ENCODE measurements around the gene PPP1R18.
"Not testable (repeated sequence)": the region's sequence is repeated elsewhere in the genome, so short reads cannot be mapped to it uniquely, and the experiment has no call there.

PPP1R18 gene

DNA sequence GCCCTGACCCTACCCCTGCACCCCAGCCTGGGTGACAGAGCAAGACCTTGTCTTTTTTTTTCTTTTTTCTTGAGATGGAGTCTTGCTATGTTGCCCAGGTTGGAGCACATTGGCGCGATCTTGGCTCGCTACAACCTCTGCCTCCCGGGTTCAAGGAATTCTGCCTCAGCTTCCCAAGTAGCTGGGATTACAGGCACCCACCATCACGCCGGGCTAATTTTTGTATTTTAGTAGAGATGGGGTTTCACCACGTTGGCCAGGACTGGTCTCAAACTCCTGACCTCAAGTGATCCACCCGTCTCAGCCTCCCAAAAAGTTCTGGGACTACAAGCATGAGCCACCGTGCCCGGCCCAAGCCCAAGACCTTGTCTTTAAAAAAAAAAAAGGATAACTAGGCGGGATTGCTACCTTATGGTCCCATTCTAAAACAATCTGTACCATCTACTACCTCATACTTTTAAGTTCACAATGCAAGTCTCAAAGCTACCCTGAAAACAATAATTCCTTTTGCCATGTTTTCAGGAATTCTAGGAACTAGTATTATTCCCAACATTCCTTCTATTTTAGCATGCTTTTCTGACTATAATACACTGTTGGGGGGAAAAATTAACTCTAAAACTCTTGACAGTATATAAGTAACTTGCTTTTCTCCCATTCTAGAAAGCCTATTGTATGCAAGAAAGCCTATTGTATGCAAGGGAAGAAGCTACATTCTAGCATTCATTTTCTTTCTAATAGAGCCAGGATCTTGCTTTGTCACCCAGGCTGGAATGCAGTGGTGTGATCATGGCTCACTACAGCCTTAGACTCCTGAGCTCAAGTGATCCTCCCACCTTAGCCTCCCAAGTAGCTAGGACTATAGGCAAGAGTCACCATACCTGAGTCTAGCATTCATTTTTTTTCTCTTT, 40.3 kb upstream of the PPP1R18 start:
- H3K4me1 ChIP-seq (ENCODE audit: control extremely low read depth in 1 of 4, control insufficient read depth in 4 of 4, insufficient read depth in 4 of 4, low read length in 3 of 4): peaks cover 6 to 45% (median 35%) of the 10 kb centered on the region in 4 experiments
- H3K27ac ChIP-seq (ENCODE audit: insufficient read depth in 1 of 2, low read depth in 1 of 2, low read length in 2 of 2, poor library complexity in 1 of 2, severe bottlenecking in 2 of 2): peak overlapping the region in 1 of 2 experiments; percentile 38
- no peaks in the 10 kb centered on the region for H3K9me3 ChIP-seq (ENCODE audit: control extremely low read depth in 1 of 5, control insufficient read depth in 4 of 5, insufficient read depth in 2 of 5, low read depth in 1 of 5, low read length in 4 of 5)
- CTCF ChIA-PET: interaction anchor here (0.6 to 30.1 kb wide), 7 partner anchors 9 to 66 kb away, joined by 3 to 622 read pairs (median 4); partner anchors contain the start of genes DHX16 and MDC1
- 95% methylated on average over 11 of the region's 11 CpGs for WGBS (ENCODE audit: insufficient coverage)
- H3K27me3 ChIP-seq (replicated peaks in 2 of 5; ENCODE audit: control insufficient read depth in 4 of 5, insufficient read depth in 5 of 5, low read length in 4 of 5): no peaks in the 10 kb centered on the region
- H3K36me3 ChIP-seq (ENCODE audit: control insufficient read depth in 4 of 4, insufficient read depth in 4 of 4, low read length in 3 of 4): peaks cover 15 to 74% (median 49%) of the 10 kb centered on the region in 4 experiments
- no peak overlapping the region for H3K4me3 ChIP-seq (ENCODE audit: control insufficient read depth in 1 of 7, extremely low read depth in 1 of 7, insufficient read depth in 4 of 7, low read depth in 2 of 7, low read length in 6 of 7)
- DNase-seq: no peak
- POLR2A ChIA-PET: interaction anchor here (0.6 kb wide), 1 partner anchor 168 kb away, joined by 3 read pairs; no protein-coding TSS in a partner anchor

DNA sequence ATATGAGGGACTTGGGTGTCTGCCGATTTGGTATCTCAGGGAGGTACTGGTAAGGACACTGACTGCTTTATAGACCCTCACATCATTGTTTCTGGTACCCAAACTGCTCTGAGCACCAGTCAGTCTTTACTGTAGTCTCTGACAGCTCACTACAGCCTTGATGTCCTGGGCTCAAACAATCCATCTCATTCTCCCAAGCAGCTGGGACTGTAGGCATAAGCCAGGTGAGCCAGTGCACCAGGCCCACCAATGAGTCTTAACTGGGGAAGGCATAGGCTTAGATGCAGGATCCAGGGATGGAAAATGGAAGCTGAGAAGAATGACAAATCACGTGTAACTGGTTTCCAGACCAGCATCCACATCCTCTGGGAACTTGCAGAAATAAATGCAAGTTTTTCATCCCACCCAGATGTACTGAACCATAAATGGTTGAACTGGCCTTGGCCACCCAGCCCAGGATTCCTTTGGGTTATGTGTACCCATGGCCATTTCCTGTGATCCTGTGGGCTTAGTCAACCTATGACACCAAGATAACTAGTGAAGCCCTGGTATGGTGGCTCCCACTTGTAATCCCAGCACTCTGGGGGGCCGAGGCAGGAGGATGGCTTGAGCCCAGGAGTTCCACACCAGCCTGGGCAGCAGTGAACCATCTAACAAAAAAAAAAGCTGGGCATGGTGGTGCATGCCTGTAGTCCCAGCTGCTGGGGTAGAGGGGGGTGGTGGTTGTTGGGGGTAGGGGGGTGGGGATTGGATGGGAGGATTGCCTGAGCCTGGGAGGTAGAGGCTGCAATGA, 39.5 kb upstream of the PPP1R18 start:
- Histone ChIP-seq H3K4me1 (ENCODE audit: control extremely low read depth in 1 of 4, control insufficient read depth in 4 of 4, insufficient read depth in 4 of 4, low read length in 3 of 4) (peaks cover 7 to 39% (median 36%) of the 10 kb centered on the region in 4 experiments), H3K27ac (ENCODE audit: insufficient read depth in 1 of 2, low read depth in 1 of 2, low read length in 2 of 2, poor library complexity in 1 of 2, severe bottlenecking in 2 of 2) (peak overlapping the region in 1 of 2 experiments; percentile 64), H3K4me3 (ENCODE audit: control insufficient read depth in 1 of 7, extremely low read depth in 1 of 7, insufficient read depth in 4 of 7, low read depth in 2 of 7, low read length in 6 of 7) (no peak overlapping the region), H3K27me3 (replicated peaks in 2 of 5; ENCODE audit: control insufficient read depth in 4 of 5, insufficient read depth in 5 of 5, low read length in 4 of 5) (no peaks in the 10 kb centered on the region), H3K36me3 (ENCODE audit: control insufficient read depth in 4 of 4, insufficient read depth in 4 of 4, low read length in 3 of 4) (peaks cover 15 to 73% (median 51%) of the 10 kb centered on the region in 4 experiments), H3K9me3 (ENCODE audit: control extremely low read depth in 1 of 5, control insufficient read depth in 4 of 5, insufficient read depth in 2 of 5, low read depth in 1 of 5, low read length in 4 of 5) (no peaks in the 10 kb centered on the region)
- ChIA-PET CTCF (interaction anchor here (0.6 to 30.1 kb wide), 3 partner anchors 8 to 65 kb away, joined by 3 to 622 read pairs (median 3); partner anchors contain the start of genes DHX16 and MDC1), POLR2A (interaction anchor here (0.6 kb wide), 1 partner anchor 167 kb away, joined by 3 read pairs; no protein-coding TSS in a partner anchor)
- DNase-seq: no peak
- WGBS (ENCODE audit: insufficient coverage): 89% methylated on average over 3 of the region's 3 CpGs

DNA sequence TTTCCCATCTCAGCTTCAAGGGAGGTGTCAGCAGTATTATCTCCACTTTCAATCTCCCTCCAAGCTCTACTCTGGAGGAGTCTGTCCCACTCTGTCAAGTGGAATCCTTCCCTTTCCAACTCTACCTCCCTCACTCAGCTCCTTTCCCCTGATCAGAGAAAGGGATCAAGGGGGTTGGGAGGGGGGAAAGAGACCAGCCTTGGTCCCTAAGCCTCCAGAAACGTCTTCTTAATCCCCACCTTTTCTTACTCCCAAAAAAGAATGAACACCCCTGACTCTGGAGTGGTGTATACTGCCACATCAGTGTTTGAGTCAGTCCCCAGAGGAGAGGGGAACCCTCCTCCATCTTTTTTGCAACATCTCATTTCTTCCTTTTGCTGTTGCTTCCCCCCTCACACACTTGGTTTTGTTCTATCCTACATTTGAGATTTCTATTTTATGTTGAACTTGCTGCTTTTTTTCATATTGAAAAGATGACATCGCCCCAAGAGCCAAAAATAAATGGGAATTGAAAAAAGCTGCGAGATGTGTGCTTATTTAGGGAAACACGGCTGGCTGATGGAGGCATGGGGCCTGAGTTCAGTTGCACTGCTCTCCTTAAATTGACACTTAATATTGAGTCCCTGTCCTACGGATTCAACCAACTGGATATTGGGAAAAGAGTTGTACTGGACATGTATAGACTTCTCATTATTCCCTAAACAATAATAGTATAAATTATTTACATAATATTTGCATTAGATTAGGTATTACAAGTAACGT, 38.6 kb upstream of the PPP1R18 start:
- no peak for DNase-seq
- peaks cover 15 to 65% (median 48%) of the 10 kb centered on the region in 4 experiments for H3K36me3 ChIP-seq (ENCODE audit: control insufficient read depth in 4 of 4, insufficient read depth in 4 of 4, low read length in 3 of 4)
- ChIA-PET CTCF (interaction anchor here (0.7 to 30.1 kb wide), 4 partner anchors 10 to 48 kb away, joined by 3 to 622 read pairs (median 10); partner anchors contain the start of gene DHX16), POLR2A (no interaction called here)
- WGBS (ENCODE audit: insufficient coverage): 88% methylated on average over 3 of the region's 6 CpGs
- H3K27ac ChIP-seq (ENCODE audit: insufficient read depth in 1 of 2, low read depth in 1 of 2, low read length in 2 of 2, poor library complexity in 1 of 2, severe bottlenecking in 2 of 2): no peak overlapping the region
- no peak overlapping the region for H3K4me3 ChIP-seq (ENCODE audit: control insufficient read depth in 1 of 7, extremely low read depth in 1 of 7, insufficient read depth in 4 of 7, low read depth in 2 of 7, low read length in 6 of 7)
- H3K27me3 ChIP-seq (replicated peaks in 2 of 5; ENCODE audit: control insufficient read depth in 4 of 5, insufficient read depth in 5 of 5, low read length in 4 of 5): no peaks in the 10 kb centered on the region
- H3K9me3 ChIP-seq (ENCODE audit: control extremely low read depth in 1 of 5, control insufficient read depth in 4 of 5, insufficient read depth in 2 of 5, low read depth in 1 of 5, low read length in 4 of 5): no peaks in the 10 kb centered on the region
- peaks cover 7 to 32% (median 29%) of the 10 kb centered on the region in 4 experiments for H3K4me1 ChIP-seq (ENCODE audit: control extremely low read depth in 1 of 4, control insufficient read depth in 4 of 4, insufficient read depth in 4 of 4, low read length in 3 of 4)

DNA sequence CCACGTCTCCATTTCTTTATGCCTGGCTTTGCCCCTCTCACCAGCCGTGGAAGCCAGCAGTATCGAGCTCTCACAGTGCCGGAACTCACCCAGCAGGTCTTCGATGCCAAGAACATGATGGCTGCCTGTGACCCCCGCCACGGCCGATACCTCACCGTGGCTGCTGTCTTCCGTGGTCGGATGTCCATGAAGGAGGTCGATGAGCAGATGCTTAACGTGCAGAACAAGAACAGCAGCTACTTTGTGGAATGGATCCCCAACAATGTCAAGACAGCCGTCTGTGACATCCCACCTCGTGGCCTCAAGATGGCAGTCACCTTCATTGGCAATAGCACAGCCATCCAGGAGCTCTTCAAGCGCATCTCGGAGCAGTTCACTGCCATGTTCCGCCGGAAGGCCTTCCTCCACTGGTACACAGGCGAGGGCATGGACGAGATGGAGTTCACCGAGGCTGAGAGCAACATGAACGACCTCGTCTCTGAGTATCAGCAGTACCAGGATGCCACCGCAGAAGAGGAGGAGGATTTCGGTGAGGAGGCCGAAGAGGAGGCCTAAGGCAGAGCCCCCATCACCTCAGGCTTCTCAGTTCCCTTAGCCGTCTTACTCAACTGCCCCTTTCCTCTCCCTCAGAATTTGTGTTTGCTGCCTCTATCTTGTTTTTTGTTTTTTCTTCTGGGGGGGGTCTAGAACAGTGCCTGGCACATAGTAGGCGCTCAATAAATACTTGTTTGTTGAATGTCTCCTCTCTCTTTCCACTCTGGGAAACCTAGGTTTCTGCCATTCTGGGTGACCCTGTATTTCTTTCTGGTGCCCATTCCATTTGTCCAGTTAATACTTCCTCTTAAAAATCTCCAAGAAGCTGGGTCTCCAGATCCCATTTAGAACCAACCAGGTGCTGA, 37.6 kb upstream of the PPP1R18 start:
- ChIA-PET POLR2A (interaction anchor here (5.4 kb wide), 1 partner anchor 42 kb away, joined by 56 read pairs; no protein-coding TSS in a partner anchor), CTCF (interaction anchor here (0.7 to 30.1 kb wide), 13 partner anchors 11 to 366 kb away, joined by 3 to 622 read pairs (median 8); partner anchors contain the start of genes DHX16 and NRM)
- not testable (repeated sequence) for DNase-seq; H3K4me3 ChIP-seq (ENCODE audit: control insufficient read depth in 1 of 7, extremely low read depth in 1 of 7, insufficient read depth in 4 of 7, low read depth in 2 of 7, low read length in 6 of 7); H3K9me3 ChIP-seq (ENCODE audit: control extremely low read depth in 1 of 5, control insufficient read depth in 4 of 5, insufficient read depth in 2 of 5, low read depth in 1 of 5, low read length in 4 of 5); H3K27me3 ChIP-seq (replicated peaks in 2 of 5; ENCODE audit: control insufficient read depth in 4 of 5, insufficient read depth in 5 of 5, low read length in 4 of 5)
- H3K36me3 ChIP-seq (ENCODE audit: control insufficient read depth in 4 of 4, insufficient read depth in 4 of 4, low read length in 3 of 4): peaks cover 8 to 57% (median 42%) of the 10 kb centered on the region in 4 experiments
- 94% methylated on average over 9 of the region's 29 CpGs for WGBS (ENCODE audit: insufficient coverage)
- peak overlapping the region in 1 of 2 experiments; percentile 43 for H3K27ac ChIP-seq (ENCODE audit: insufficient read depth in 1 of 2, low read depth in 1 of 2, low read length in 2 of 2, poor library complexity in 1 of 2, severe bottlenecking in 2 of 2)
- peaks cover 12 to 39% (median 34%) of the 10 kb centered on the region in 4 experiments for H3K4me1 ChIP-seq (ENCODE audit: control extremely low read depth in 1 of 4, control insufficient read depth in 4 of 4, insufficient read depth in 4 of 4, low read length in 3 of 4)

DNA sequence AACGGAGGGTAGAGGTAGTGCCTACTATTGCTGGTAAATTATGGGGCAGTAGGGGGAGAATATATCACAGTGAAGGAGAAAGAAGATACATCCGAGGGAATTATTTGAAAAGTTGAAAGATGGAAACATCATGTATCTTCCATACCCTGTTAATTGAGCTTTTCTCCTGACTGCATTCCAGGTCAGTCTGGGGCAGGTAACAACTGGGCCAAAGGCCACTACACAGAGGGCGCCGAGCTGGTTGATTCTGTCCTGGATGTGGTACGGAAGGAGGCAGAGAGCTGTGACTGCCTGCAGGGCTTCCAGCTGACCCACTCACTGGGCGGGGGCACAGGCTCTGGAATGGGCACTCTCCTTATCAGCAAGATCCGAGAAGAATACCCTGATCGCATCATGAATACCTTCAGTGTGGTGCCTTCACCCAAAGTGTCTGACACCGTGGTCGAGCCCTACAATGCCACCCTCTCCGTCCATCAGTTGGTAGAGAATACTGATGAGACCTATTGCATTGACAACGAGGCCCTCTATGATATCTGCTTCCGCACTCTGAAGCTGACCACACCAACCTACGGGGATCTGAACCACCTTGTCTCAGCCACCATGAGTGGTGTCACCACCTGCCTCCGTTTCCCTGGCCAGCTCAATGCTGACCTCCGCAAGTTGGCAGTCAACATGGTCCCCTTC, 36.9 kb upstream of the PPP1R18 start:
- CTCF ChIA-PET: interaction anchor here (0.9 to 30.1 kb wide), 19 partner anchors 8 to 367 kb away, joined by 3 to 622 read pairs (median 8); partner anchors contain the start of genes DHX16 and NRM
- WGBS (ENCODE audit: insufficient coverage): 90% methylated on average over 11 of the region's 16 CpGs
- peak overlapping the region in 1 of 7 experiments; percentile 99 for H3K4me3 ChIP-seq (ENCODE audit: control insufficient read depth in 1 of 7, extremely low read depth in 1 of 7, insufficient read depth in 4 of 7, low read depth in 2 of 7, low read length in 6 of 7)
- POLR2A ChIA-PET: interaction anchor here (5.4 kb wide), 1 partner anchor 41 kb away, joined by 56 read pairs; no protein-coding TSS in a partner anchor
- not testable (repeated sequence) for H3K9me3 ChIP-seq (ENCODE audit: control extremely low read depth in 1 of 5, control insufficient read depth in 4 of 5, insufficient read depth in 2 of 5, low read depth in 1 of 5, low read length in 4 of 5); H3K27me3 ChIP-seq (replicated peaks in 2 of 5; ENCODE audit: control insufficient read depth in 4 of 5, insufficient read depth in 5 of 5, low read length in 4 of 5); DNase-seq
- H3K36me3 ChIP-seq (ENCODE audit: control insufficient read depth in 4 of 4, insufficient read depth in 4 of 4, low read length in 3 of 4): peaks cover 8 to 56% (median 41%) of the 10 kb centered on the region in 4 experiments
- peaks cover 12 to 47% (median 41%) of the 10 kb centered on the region in 4 experiments for H3K4me1 ChIP-seq (ENCODE audit: control extremely low read depth in 1 of 4, control insufficient read depth in 4 of 4, insufficient read depth in 4 of 4, low read length in 3 of 4)
- H3K27ac ChIP-seq (ENCODE audit: insufficient read depth in 1 of 2, low read depth in 1 of 2, low read length in 2 of 2, poor library complexity in 1 of 2, severe bottlenecking in 2 of 2): peak overlapping the region in 1 of 2 experiments; percentile 43
